SJCRH30 (cell line): ENCODE data around the gene MYCN. TPM values are rescaled to one million over a fixed set of nuclear protein-coding genes. Genes with fewer than 3 reads are reported as not detected.
"Not testable (repeated sequence)": the region's sequence is repeated elsewhere in the genome, so short reads cannot be mapped to it uniquely, and the experiment has no call there.

ENCODE experiments used
- DNase-seq, 2 experiments: peaks; one replicate each; pipeline ENCODE4 v3.0.0-alpha.2; 2015 to 2020
- H3K27ac ChIP-seq: fragments of 250-450 bp; sonication (Bioruptor Pico); 2 replicates; pipeline ENCODE4 v1.5.1; 2020; ENCODE audit warnings: mild to moderate bottlenecking, moderate library complexity
- H3K27me3 ChIP-seq: fragments of 250-450 bp; sonication (Bioruptor Pico); 2 replicates; pipeline ENCODE4 v1.5.1; 2020; ENCODE audit warnings: mild to moderate bottlenecking, moderate library complexity
- H3K36me3 ChIP-seq: fragments of 250-450 bp; sonication (Bioruptor Pico); 2 replicates; pipeline ENCODE4 v1.5.1; 2020; ENCODE audit warnings: mild to moderate bottlenecking, moderate library complexity
- H3K4me1 ChIP-seq: fragments of 250-450 bp; sonication (Bioruptor Pico); 2 replicates; pipeline ENCODE4 v1.5.1; 2020; ENCODE audit warnings: mild to moderate bottlenecking, moderate library complexity
- H3K4me3 ChIP-seq: fragments of 250-450 bp; sonication (Bioruptor Pico); 2 replicates; pipeline ENCODE4 v1.5.1; 2020; ENCODE audit warnings: mild to moderate bottlenecking, moderate library complexity
- H3K9me3 ChIP-seq: fragments of 250-450 bp; sonication (Bioruptor Pico); replicated peaks from 2 replicates; pipeline ENCODE4 v1.5.1; 2020; ENCODE audit warnings: mild to moderate bottlenecking, moderate library complexity
- total RNA-seq: library from RNA; depleted of rRNA; stranded (reverse); fragments of >200 nt; shearing (Covaris generic); gene quantifications from 2 replicates; pipeline ENCODE4 v1.2.3, GENCODE V29; 2014

The MYCN gene
- total RNA-seq, 1 experiment from 2014 or later: 190 TPM

DNA sequence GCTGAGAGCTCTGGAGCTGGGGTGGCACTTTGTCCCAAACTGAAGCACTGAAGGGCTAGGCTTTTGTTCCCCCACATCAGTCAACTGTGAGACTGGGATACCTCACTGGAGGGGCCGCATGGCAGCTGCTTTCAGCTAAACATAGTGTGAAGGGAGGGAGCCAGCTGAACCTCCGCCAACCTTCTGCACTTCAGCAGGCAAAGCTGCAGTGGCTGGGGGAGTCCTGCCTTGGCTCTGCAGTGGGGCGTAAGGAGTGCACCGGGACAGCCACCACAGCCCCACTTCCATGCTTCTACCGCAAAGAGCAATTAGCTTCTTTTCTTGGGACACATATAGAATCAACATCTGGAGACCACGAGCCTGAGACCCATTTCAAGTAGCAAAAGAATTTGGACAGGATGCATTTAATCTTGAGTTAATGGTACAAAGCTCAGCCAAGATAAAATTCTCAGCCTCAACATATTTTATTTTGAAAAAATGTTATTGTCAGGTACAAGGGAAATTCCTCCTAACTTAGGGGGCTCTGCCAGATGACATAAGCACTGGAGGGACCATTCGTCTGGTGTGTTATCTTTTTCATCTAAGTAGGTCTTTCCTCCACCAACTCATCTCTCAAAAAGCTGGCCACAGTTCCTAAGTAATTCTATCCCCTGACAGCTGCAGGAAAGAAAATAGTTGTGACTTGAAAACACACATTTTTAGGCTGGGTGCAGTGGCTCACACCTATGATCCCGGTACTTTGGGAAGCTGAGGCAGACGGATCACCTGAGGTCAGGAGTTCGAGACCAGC is 25.6 kb upstream of the MYCN start:
- Histone ChIP-seq H3K27me3 (no peaks in the 10 kb centered on the region), H3K4me3 (peak overlapping the region; percentile 2; the same call in 1 of the 2 replicates), H3K36me3 (no peaks in the 10 kb centered on the region), H3K4me1 (peaks cover 64% of the 10 kb centered on the region), H3K9me3 (no peaks in the 10 kb centered on the region), H3K27ac (peak overlapping the region; percentile 86)
- DNase-seq: peak; percentile 99

DNA sequence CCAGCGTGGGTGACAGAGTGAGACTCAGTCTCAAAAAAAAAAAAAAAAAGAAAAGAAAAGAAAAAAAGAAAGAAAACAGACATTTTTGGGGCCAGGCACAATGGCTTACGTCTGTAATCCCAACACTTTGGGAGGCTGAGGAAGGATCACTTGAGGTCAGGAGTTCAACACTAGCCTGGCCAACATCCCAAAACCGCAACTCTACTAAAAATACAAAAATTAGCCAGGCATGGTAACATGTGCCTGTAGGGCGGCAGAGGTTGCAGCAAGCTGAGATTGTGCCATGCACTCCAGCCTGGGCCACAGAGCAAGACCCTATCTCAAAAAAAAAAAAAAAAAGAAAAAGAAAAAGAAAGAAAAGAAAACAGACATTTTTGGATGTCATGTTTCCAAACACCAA is 24.8 kb upstream of the MYCN start:
- not testable (repeated sequence) for H3K9me3 ChIP-seq, H3K4me3 ChIP-seq, H3K27me3 ChIP-seq, H3K36me3 ChIP-seq
- peak; percentile 76 to 89 for DNase-seq
- Histone ChIP-seq H3K4me1 (peaks cover 72% of the 10 kb centered on the region), H3K27ac (peak overlapping the region; percentile 86)

DNA sequence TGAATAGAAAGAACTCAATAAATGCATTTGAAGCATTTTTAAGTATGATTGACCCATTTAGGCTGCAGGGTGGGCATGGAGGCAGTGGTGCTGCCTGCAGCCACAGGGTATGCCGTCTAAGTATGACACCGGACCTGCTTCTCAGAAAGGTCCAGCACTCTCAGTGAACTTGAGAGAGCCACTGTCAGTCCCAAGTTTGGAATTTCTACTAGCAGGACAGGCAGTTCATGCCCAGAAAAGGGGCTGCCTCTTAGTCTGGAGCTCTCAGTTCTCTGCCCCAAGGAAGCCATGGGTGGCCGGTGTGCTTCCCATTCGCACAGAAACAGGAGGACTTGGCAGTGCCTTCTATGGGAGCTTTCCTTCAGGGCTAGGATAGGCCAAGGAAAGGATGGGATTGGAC is 24.0 kb upstream of the MYCN start:
- Histone ChIP-seq H3K27me3 (no peaks in the 10 kb centered on the region), H3K9me3 (no peaks in the 10 kb centered on the region), H3K4me3 (no peak overlapping the region), H3K36me3 (no peaks in the 10 kb centered on the region), H3K4me1 (peaks cover 74% of the 10 kb centered on the region), H3K27ac (no peak overlapping the region)
- no peak for DNase-seq

DNA sequence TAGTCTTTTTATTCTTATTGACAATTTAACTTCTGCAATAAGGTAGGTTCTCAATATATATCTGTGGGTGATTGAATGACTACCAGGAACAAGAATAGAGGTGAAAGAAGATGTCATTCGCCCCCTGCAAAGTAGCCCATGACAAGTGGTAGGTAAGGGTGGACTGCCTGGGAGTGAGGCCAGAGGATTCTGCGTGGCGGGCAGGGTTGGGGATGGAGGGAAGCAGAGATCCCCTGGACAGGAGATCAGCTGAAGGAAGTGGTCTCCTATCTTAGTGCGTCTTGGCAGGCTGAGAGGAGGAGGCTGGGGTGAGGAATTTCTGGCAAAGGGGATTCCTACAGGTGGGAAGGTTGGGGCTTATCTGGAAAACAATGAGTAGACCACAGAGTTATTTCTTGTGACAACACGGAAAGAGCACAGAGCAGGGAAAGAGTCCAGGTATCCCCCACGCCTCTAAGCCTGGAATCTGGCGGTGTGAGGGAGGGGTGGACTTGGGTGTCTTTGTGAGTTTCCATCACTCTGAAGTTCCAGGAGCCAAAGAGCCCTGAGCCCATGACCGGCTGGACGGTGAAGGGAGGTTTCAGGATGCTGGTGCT is 21.5 kb upstream of the MYCN start:
- Histone ChIP-seq H3K4me3 (no peak overlapping the region), H3K27ac (peak overlapping the region; percentile 72), H3K9me3 (no peaks in the 10 kb centered on the region), H3K4me1 (peaks cover 66% of the 10 kb centered on the region), H3K36me3 (no peaks in the 10 kb centered on the region), H3K27me3 (no peaks in the 10 kb centered on the region)
- DNase-seq: peak in 1 of 2 experiments; percentile 33

DNA sequence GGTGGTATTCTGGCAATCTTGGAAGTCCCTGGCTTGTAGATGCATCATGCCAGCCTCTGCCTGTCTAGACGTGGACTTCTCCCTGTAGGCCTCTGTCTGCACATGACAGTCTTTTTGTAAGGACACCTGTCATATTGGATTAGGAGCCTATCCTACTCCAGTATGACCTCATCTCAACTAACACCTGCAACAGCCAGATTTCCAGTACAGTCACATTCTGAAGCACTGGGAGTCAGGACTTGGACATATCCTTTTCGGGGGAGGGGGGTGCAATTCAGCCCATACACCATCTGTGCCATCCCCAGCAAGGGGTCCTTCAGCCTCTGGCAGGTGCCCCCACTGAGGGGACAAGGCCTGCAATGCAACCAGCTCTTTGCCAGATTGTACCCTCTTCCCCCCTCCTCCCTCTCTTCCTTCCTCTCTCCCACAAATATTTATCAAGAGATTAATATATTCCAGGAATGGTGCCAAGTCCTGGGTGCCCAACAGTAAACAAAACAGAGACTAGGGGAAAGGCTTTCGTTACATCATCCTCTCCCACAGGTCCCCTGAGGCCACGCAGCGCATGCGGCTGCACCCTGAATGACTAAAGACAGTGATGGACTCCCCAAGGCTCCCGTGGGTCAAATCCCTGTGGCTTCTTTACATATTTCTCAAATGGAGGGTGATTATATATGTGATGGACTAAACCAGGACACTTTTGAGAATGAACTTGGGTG is 20.5 kb upstream of the MYCN start:
- H3K36me3 ChIP-seq: no peaks in the 10 kb centered on the region
- H3K27ac ChIP-seq: peak overlapping the region; percentile 72
- no peaks in the 10 kb centered on the region for H3K9me3 ChIP-seq
- peaks cover 61% of the 10 kb centered on the region for H3K4me1 ChIP-seq
- H3K4me3 ChIP-seq: peak overlapping the region; percentile 23
- peak; percentile 89 to 95 for DNase-seq
- no peaks in the 10 kb centered on the region for H3K27me3 ChIP-seq

DNA sequence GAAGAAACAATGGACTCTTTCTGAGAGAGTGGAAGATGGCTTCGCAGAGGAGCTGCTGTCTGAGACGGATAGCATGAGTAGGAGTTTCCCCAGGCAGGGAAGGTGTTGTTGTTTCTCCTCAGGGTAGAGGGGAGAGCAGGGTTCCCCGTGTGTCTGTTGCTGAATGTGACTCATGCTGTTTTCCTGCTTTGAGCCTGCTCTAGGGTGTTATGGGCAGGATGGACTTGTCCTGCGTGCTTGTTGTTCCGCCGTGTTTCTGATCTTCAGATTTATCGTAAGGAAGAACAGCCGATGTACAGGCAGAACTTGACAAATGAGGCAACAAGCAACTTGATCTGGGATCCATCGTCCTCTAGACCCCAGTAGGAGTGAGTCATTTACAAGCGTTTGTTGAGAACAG is 19.7 kb upstream of the MYCN start:
- no peaks in the 10 kb centered on the region for H3K9me3 ChIP-seq
- H3K36me3 ChIP-seq: no peaks in the 10 kb centered on the region
- no peaks in the 10 kb centered on the region for H3K27me3 ChIP-seq
- peak overlapping the region; percentile 72 for H3K27ac ChIP-seq
- H3K4me3 ChIP-seq: peak overlapping the region; percentile 23
- H3K4me1 ChIP-seq: peaks cover 60% of the 10 kb centered on the region
- peak; percentile 54 to 71 for DNase-seq

DNA sequence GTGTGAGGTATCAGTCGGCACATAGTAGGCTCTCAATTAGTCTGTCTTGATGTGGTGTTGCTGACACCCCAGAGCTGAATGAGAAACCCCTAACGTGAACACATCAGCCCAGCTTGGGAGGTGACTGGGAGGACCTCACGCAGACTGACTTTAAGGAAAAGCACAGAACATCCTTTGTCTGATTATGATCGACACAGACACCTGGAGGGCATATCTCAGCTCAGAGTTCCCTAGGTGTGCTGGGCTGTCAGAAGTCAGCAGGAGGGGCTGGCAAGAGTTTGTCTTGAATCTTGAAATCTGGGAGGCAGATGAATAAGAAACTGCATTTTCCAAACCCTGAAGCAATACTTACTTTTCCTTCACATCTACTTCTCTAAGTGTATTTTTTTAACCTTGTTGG is 16.8 kb upstream of the MYCN start:
- DNase-seq: peak; percentile 91 to 97
- Histone ChIP-seq H3K4me1 (peaks cover 60% of the 10 kb centered on the region), H3K4me3 (no peak overlapping the region), H3K27me3 (no peaks in the 10 kb centered on the region), H3K36me3 (no peaks in the 10 kb centered on the region), H3K9me3 (no peaks in the 10 kb centered on the region), H3K27ac (peak overlapping the region; percentile 47)

DNA sequence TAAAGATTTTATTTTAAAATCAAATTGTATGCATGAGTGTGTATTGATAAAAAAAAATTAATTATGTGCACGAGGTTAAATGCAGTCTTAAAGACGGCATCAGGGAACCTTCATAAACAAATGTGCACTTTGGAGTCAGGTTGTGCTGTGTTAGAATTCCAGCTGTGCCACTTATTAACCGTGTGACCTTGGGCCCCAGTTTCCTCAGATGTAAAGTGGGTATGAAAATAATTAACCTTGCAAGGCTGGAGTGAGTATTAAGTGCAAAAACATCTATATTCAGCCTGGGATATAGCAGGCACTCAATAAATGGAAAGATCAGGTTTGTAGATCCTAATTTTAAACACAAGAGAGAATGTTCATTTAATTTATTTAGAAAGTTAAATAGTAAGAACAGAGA is 14.5 kb upstream of the MYCN start:
- Histone ChIP-seq H3K4me3 (no peak overlapping the region), H3K27ac (no peak overlapping the region), H3K4me1 (peaks cover 37% of the 10 kb centered on the region), H3K9me3 (no peaks in the 10 kb centered on the region; the same call in 1 of the 2 replicates), H3K27me3 (no peaks in the 10 kb centered on the region), H3K36me3 (no peaks in the 10 kb centered on the region)
- DNase-seq: no peak

DNA sequence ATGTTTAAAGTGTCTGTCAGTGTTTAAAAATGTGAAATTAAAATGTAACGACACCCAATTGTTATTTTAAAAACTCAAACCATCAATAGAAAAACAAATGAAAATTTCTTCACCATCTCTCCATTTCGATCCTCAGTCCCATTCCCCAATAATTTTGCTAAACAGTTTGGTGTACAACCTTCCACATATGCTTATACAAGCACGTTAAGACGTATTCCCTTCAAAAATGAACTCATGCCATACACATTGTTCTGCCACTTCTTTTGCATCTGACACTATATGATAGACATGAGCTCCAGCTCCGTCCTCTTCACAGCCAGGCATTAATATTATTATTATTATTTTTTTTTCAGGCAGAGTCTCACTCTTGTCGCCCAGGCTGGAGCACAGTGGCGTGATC is 14.1 kb upstream of the MYCN start:
- no peak overlapping the region for H3K27ac ChIP-seq
- H3K27me3 ChIP-seq: no peaks in the 10 kb centered on the region
- no peak for DNase-seq
- peaks cover 33% of the 10 kb centered on the region for H3K4me1 ChIP-seq
- no peak overlapping the region for H3K4me3 ChIP-seq
- no peaks in the 10 kb centered on the region; the same call in 1 of the 2 replicates for H3K9me3 ChIP-seq
- no peaks in the 10 kb centered on the region for H3K36me3 ChIP-seq

DNA sequence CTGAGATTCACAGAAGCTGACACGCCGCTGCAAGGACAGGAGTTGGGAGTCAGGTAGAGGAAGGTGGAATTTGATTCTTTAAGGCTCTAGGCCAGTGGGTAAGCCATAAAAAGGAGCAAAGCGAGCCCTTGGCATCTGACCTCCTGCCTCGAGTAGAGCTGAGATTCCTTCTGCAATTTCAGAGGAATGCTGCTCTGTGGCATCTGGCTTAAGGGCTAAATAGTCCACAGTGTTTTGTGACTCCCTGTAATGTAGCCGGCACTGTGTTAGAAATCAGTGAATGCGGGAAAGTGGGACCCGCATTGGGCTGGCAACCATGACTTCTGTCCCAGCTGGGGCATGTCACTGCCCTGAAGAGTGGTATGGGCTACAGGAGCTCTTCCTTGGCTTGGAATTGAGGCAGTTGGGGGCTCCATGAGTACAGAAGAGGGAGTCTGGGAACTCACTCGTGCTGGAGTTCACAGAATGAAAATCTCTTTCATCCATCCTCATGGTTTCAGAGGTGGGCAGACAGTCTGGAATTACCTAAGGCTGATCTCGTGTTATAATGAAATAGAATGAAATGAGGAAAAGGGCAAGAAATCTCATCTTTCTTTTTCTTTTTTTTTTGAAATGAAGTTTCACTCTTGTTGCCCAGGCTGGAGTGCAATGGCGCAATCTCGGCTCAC is 12.7 kb upstream of the MYCN start:
- Histone ChIP-seq H3K4me3 (no peak overlapping the region), H3K4me1 (peaks cover 26% of the 10 kb centered on the region), H3K9me3 (no peaks in the 10 kb centered on the region; the same call in 1 of the 2 replicates), H3K27me3 (no peaks in the 10 kb centered on the region), H3K27ac (no peak overlapping the region), H3K36me3 (no peaks in the 10 kb centered on the region)
- DNase-seq: no peak

DNA sequence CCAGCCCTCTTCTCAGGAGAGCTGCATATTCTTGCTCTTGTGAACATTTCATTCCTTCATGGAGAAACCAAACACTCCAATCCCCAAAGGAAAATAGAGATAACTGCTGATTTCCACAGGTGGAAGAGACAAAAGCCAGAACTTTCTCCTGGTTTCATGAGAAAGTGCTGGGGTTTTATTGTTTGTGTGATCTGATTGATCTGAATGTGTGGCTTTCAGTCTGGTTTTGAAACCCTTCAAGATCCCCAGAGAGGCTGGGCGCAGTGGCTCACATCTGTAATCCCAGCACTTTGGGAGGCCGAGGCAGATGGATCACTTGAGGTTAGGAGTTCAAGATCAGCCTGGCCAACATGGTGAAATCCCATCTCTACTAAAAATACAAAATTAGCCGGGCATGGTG is 11.3 kb upstream of the MYCN start:
- peaks cover 15% of the 10 kb centered on the region for H3K4me1 ChIP-seq
- H3K9me3 ChIP-seq, H3K27ac ChIP-seq, H3K27me3 ChIP-seq, H3K4me3 ChIP-seq, DNase-seq, H3K36me3 ChIP-seq: not testable (repeated sequence)

DNA sequence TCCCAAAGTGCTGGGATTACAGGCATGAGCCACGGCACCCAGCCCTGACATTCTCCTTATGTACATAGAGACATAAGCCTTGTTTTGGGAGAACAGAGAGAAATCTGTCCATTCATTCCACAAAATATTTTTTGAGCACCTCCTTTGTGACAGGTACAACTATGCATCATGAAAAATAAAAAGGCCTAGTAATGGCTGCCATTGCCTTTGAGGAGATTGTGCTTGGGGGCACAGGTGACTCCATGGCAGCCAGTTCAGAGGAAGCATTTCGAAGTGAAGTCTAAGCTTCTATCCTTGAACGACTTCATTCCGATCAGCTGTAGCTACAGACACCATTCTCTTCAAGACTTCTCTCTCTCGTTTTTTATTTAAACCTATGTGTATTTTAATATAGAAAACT is 10.5 kb upstream of the MYCN start:
- no peaks in the 10 kb centered on the region for H3K36me3 ChIP-seq
- H3K9me3 ChIP-seq: no peaks in the 10 kb centered on the region; the same call in 1 of the 2 replicates
- H3K4me1 ChIP-seq: peaks cover 12% of the 10 kb centered on the region
- H3K27me3 ChIP-seq: no peaks in the 10 kb centered on the region
- no peak overlapping the region for H3K4me3 ChIP-seq
- no peak overlapping the region for H3K27ac ChIP-seq
- no peak for DNase-seq

DNA sequence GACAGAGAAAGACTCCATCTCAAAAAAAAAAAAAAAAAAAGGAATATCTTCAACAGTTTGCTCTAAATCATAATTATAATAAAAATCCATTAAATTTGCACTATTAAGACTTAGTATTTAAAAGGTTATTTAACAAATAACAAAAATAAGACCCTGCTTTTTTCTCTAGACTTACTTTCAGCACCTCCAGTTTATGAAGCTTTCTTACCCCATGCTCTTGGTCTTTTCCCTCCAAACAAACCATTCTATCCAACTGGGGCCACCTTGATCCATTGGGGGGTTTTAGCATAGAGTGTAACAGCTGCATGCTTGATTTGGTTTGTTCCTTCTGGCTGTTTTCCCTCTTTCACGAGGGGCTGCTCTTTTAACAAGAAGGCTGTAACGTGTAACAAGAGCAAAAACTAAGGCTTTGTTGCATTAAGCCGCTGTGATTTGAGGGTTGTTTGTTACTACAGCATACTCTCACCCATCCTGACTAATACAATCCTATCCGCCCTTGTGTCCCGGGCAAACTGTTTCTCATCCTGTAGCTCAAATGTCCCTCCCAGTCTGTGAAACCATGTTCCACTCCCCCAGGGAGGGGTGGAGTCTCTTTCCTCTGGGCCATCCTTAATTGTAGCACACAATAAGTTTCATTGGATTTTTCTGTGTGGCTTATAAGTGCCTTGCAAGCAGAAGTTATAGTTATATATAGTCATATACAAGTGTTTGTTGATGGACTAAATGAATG is 9.6 kb upstream of the MYCN start:
- no peaks in the 10 kb centered on the region; the same call in 1 of the 2 replicates for H3K9me3 ChIP-seq
- DNase-seq: no peak
- H3K27me3 ChIP-seq: no peaks in the 10 kb centered on the region
- H3K36me3 ChIP-seq: no peaks in the 10 kb centered on the region
- no peak overlapping the region for H3K4me3 ChIP-seq
- H3K4me1 ChIP-seq: peaks cover 7% of the 10 kb centered on the region; the same call in 1 of the 2 replicates
- H3K27ac ChIP-seq: no peak overlapping the region

DNA sequence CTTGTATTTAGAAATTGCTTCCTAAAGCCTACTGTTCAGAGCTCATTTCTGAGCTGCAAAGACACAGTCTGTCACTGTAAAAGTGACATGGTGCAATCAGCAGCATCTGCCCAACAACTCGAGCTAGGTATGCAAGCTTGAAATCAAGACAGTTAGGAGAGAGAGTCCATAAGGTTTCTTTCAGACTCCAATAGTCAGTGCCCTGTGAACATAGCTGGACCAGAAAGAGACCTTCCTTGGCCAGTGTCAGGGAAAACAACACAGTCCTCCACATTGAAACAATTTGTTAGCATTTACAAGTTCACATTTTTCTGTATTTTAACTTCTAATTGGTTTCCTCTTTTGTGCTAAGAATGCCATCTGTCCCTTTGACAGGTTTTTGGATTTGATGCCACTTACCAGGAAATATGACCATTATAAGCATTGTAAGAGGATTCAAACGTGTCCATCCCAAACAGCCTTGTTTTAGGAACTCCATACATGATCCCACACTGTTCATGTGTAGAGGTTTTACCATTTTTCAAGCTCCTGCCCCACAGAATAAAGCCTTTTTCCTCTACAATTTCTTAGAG is 8.9 kb upstream of the MYCN start:
- DNase-seq: no peak
- H3K36me3 ChIP-seq: no peaks in the 10 kb centered on the region
- H3K27me3 ChIP-seq: no peaks in the 10 kb centered on the region
- no peak overlapping the region for H3K4me3 ChIP-seq
- no peak overlapping the region for H3K27ac ChIP-seq
- H3K9me3 ChIP-seq: no peaks in the 10 kb centered on the region; the same call in 1 of the 2 replicates
- peaks cover 7% of the 10 kb centered on the region; the same call in 1 of the 2 replicates for H3K4me1 ChIP-seq
